DMS 273 (cell line): Measurements from ENCODE around the gene SCYL1.

Source experiments
- DNase-seq: peaks from one replicate; lab custom pipeline; 2025; ENCODE audit not compliant: unreplicated experiment; lab: John Stamatoyannopoulos, UW

SCYL1 gene

DNA sequence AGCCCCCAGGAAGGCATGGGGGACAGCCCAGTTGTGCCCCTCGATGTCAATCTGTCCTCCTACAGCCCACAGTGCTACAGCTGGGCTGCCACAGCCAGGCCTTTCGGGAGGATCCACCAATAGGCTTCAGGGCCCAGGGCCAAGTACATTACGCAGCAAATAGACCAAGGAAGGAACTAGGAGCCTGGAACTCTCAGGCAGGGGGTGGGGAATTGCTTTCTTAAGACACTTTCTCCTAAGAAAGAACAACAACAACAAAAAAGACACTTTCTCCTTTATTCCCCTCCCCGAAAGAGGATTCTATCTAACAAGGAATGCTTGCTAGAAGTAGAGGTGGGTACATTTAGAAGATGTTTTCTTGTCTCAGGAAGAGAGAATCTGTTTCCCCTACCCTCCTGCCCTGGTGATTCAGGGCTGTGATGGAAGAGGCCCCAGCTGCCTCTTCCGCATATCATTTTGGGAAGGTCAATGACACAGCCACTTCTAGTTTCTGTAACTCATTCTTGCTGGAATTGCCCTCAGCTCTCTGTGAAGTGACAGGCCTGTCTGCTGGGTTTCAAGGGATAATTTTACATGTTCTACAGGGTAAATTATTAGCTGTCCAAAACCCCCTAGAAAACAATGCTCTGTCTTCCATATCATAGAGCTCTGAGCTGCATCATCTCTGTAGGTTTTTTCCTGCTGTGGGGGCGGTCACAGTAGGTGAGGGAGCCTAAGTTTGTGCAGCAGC is 32.1 kb upstream of the SCYL1 start:
- peak; percentile 85 for DNase-seq

GRCh38 chr11:65493367-65494176 is 31.3 kb upstream of the SCYL1 start:
- DNase-seq: no peak

- DNase-seq: no peak
Measured at GRCh38 chr11:65496304-65497140, 28.4 kb upstream of the SCYL1 start.

DNA sequence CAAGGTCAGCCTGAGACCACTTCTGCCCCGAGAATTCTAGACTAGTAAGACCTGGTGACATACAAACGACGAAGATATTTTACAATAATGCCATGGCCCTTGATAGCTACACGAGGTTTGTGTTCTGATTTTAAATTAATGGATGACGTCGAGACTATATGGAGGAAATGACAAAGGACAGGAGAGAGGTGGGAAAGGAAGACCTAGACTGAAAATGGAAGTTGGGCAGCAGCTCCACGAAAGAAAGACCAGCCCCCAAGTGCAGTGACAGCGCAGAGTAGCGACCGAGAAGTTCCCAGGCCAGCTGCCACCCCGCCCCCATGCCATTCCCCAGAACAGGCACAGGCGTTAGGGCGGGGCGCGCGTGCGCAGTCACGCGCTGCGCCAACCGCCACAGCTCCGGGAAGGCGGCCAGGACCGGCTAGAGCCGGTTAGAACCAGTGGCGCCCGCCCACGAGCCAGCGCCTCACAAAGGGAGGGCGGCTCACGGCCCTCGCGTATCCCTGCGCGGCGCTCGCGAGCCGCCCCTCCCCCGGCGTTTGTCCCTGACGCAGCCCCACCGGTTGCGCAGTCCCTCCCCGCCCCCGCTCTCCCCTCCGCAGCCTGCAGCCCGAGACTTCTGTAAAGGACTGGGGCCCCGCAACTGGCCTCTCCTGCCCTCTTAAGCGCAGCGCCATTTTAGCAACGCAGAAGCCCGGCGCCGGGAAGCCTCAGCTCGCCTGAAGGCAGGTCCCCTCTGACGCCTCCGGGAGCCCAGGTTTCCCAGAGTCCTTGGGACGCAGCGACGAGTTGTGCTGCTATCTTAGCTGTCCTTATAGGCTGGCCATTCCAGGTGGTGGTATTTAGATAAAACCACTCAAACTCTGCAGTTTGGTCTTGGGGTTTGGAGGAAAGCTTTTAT is 27.5 kb upstream of the SCYL1 start:
- DNase-seq: peak; percentile 99

DNA sequence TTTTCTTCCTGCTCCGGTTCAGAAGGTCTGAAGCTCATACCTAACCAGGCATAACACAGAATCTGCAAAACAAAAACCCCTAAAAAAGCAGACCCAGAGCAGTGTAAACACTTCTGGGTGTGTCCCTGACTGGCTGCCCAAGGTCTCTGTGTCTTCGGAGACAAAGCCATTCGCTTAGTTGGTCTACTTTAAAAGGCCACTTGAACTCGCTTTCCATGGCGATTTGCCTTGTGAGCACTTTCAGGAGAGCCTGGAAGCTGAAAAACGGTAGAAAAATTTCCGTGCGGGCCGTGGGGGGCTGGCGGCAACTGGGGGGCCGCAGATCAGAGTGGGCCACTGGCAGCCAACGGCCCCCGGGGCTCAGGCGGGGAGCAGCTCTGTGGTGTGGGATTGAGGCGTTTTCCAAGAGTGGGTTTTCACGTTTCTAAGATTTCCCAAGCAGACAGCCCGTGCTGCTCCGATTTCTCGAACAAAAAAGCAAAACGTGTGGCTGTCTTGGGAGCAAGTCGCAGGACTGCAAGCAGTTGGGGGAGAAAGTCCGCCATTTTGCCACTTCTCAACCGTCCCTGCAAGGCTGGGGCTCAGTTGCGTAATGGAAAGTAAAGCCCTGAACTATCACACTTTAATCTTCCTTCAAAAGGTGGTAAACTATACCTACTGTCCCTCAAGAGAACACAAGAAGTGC is 26.7 kb upstream of the SCYL1 start:
- DNase-seq: no peak

DNA sequence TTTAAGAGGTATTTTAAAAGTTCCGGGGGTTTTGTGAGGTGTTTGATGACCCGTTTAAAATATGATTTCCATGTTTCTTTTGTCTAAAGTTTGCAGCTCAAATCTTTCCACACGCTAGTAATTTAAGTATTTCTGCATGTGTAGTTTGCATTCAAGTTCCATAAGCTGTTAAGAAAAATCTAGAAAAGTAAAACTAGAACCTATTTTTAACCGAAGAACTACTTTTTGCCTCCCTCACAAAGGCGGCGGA is 26.2 kb upstream of the SCYL1 start:
- no peak for DNase-seq

DNA sequence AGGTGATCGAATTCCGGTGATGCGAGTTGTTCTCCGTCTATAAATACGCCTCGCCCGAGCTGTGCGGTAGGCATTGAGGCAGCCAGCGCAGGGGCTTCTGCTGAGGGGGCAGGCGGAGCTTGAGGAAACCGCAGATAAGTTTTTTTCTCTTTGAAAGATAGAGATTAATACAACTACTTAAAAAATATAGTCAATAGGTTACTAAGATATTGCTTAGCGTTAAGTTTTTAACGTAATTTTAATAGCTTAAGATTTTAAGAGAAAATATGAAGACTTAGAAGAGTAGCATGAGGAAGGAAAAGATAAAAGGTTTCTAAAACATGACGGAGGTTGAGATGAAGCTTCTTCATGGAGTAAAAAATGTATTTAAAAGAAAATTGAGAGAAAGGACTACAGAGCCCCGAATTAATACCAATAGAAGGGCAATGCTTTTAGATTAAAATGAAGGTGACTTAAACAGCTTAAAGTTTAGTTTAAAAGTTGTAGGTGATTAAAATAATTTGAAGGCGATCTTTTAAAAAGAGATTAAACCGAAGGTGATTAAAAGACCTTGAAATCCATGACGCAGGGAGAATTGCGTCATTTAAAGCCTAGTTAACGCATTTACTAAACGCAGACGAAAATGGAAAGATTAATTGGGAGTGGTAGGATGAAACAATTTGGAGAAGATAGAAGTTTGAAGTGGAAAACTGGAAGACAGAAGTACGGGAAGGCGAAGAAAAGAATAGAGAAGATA is 25.7 kb upstream of the SCYL1 start, which contains the start of gene MALAT1:
Gene MALAT1, plus strand, starts transcription at position 69 of the 736 bp plus-strand sequence.
- DNase-seq: peak; percentile 95

DNA sequence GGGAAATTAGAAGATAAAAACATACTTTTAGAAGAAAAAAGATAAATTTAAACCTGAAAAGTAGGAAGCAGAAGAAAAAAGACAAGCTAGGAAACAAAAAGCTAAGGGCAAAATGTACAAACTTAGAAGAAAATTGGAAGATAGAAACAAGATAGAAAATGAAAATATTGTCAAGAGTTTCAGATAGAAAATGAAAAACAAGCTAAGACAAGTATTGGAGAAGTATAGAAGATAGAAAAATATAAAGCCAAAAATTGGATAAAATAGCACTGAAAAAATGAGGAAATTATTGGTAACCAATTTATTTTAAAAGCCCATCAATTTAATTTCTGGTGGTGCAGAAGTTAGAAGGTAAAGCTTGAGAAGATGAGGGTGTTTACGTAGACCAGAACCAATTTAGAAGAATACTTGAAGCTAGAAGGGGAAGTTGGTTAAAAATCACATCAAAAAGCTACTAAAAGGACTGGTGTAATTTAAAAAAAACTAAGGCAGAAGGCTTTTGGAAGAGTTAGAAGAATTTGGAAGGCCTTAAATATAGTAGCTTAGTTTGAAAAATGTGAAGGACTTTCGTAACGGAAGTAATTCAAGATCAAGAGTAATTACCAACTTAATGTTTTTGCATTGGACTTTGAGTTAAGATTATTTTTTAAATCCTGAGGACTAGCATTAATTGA is 25.0 kb upstream of the SCYL1 start:
- no peak for DNase-seq

GRCh38 chr11:65500387-65501185 is 24.3 kb upstream of the SCYL1 start:
- no peak for DNase-seq

DNA sequence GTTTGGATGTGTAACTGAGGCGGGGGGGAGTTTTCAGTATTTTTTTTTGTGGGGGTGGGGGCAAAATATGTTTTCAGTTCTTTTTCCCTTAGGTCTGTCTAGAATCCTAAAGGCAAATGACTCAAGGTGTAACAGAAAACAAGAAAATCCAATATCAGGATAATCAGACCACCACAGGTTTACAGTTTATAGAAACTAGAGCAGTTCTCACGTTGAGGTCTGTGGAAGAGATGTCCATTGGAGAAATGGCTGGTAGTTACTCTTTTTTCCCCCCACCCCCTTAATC is 23.8 kb upstream of the SCYL1 start:
- no peak for DNase-seq

DNA sequence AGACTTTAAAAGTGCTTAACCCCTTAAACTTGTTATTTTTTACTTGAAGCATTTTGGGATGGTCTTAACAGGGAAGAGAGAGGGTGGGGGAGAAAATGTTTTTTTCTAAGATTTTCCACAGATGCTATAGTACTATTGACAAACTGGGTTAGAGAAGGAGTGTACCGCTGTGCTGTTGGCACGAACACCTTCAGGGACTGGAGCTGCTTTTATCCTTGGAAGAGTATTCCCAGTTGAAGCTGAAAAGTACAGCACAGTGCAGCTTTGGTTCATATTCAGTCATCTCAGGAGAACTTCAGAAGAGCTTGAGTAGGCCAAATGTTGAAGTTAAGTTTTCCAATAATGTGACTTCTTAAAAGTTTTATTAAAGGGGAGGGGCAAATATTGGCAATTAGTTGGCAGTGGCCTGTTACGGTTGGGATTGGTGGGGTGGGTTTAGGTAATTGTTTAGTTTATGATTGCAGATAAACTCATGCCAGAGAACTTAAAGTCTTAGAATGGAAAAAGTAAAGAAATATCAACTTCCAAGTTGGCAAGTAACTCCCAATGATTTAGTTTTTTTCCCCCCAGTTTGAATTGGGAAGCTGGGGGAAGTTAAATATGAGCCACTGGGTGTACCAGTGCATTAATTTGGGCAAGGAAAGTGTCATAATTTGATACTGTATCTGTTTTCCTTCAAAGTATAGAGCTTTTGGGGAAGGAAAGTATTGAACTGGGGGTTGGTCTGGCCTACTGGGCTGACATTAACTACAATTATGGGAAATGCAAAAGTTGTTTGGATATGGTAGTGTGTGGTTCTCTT is 23.2 kb upstream of the SCYL1 start:
- no peak for DNase-seq

DNA sequence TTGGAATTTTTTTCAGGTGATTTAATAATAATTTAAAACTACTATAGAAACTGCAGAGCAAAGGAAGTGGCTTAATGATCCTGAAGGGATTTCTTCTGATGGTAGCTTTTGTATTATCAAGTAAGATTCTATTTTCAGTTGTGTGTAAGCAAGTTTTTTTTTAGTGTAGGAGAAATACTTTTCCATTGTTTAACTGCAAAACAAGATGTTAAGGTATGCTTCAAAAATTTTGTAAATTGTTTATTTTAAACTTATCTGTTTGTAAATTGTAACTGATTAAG is 22.7 kb upstream of the SCYL1 start:
- DNase-seq: no peak

DNA sequence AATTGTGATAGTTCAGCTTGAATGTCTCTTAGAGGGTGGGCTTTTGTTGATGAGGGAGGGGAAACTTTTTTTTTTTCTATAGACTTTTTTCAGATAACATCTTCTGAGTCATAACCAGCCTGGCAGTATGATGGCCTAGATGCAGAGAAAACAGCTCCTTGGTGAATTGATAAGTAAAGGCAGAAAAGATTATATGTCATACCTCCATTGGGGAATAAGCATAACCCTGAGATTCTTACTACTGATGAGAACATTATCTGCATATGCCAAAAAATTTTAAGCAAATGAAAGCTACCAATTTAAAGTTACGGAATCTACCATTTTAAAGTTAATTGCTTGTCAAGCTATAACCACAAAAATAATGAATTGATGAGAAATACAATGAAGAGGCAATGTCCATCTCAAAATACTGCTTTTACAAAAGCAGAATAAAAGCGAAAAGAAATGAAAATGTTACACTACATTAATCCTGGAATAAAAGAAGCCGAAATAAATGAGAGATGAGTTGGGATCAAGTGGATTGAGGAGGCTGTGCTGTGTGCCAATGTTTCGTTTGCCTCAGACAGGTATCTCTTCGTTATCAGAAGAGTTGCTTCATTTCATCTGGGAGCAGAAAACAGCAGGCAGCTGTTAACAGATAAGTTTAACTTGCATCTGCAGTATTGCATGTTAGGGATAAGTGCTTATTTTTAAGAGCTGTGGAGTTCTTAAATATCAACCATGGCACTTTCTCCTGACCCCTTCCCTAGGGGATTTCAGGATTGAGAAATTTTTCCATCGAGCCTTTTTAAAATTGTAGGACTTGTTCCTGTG is 22.1 kb upstream of the SCYL1 start:
- DNase-seq: no peak

DNA sequence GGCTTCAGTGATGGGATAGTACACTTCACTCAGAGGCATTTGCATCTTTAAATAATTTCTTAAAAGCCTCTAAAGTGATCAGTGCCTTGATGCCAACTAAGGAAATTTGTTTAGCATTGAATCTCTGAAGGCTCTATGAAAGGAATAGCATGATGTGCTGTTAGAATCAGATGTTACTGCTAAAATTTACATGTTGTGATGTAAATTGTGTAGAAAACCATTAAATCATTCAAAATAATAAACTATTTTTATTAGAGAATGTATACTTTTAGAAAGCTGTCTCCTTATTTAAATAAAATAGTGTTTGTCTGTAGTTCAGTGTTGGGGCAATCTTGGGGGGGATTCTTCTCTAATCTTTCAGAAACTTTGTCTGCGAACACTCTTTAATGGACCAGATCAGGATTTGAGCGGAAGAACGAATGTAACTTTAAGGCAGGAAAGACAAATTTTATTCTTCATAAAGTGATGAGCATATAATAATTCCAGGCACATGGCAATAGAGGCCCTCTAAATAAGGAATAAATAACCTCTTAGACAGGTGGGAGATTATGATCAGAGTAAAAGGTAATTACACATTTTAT is 21.4 kb upstream of the SCYL1 start:
- no peak for DNase-seq

DNA sequence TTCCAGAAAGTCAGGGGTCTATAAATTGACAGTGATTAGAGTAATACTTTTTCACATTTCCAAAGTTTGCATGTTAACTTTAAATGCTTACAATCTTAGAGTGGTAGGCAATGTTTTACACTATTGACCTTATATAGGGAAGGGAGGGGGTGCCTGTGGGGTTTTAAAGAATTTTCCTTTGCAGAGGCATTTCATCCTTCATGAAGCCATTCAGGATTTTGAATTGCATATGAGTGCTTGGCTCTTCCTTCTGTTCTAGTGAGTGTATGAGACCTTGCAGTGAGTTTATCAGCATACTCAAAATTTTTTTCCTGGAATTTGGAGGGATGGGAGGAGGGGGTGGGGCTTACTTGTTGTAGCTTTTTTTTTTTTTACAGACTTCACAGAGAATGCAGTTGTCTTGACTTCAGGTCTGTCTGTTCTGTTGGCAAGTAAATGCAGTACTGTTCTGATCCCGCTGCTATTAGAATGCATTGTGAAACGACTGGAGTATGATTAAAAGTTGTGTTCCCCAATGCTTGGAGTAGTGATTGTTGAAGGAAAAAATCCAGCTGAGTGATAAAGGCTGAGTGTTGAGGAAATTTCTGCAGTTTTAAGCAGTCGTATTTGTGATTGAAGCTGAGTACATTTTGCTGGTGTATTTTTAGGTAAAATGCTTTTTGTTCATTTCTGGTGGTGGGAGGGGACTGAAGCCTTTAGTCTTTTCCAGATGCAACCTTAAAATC is 20.8 kb upstream of the SCYL1 start:
- no peak for DNase-seq
